C4-2B (cell line): Measurements from ENCODE around the gene MOXD1.

ENCODE experiments used
- H3K27ac ChIP-seq: fragments of 450-650 bp; 2 replicates; pipeline ENCODE4 v1.5.1; 2017
- CTCF ChIP-seq: fragments of 450-650 bp; conservative IDR thresholded peaks from 2 replicates; pipeline ENCODE4 v1.5.1; 2017; ENCODE audit warnings: mild to moderate bottlenecking
- ZFX ChIP-seq: fragments of 450-650 bp; IDR thresholded peaks from 2 replicates; pipeline ENCODE4 v1.6.1; 2017

Gene MOXD1

GRCh38 chr6:132423839-132424238, 22.6 kb upstream of the MOXD1 start:
- TF ChIP-seq CTCF (no peak), ZFX (no peak)
- H3K27ac ChIP-seq, result no peak overlapping the region

GRCh38 chr6:132418235-132418965, 17.1 kb upstream of the MOXD1 start:
- no peak overlapping the region for H3K27ac ChIP-seq
- no peak for TF ChIP-seq ZFX
- TF ChIP-seq CTCF, result no peak

- TF ChIP-seq ZFX (no peak), CTCF (no peak)
- no peak overlapping the region for H3K27ac ChIP-seq
Measured at GRCh38 chr6:132414761-132415160, 13.5 kb upstream of the MOXD1 start.

- no peak for TF ChIP-seq CTCF
- TF ChIP-seq ZFX, result no peak
- H3K27ac ChIP-seq, result no peak overlapping the region
Measured at GRCh38 chr6:132414322-132414721, 13.0 kb upstream of the MOXD1 start.

GRCh38 chr6:132413499-132413802, 12.2 kb upstream of the MOXD1 start:
- TF ChIP-seq ZFX (no peak), CTCF (no peak)
- H3K27ac ChIP-seq, result no peak overlapping the region

- TF ChIP-seq ZFX (no peak), CTCF (no peak)
- no peak overlapping the region for H3K27ac ChIP-seq
Measured at GRCh38 chr6:132412656-132413498, 11.6 kb upstream of the MOXD1 start.

- no peak for TF ChIP-seq CTCF
- TF ChIP-seq ZFX, result no peak
- H3K27ac ChIP-seq, result no peak overlapping the region
Measured at GRCh38 chr6:132411296-132411695, 10.0 kb upstream of the MOXD1 start.
